Stimulated activated naive CD4-positive, alpha-beta T cell treated with Interleukin-2 at 50 U/mL for 16 hours (primary cell): ENCODE data around the gene RECQL5.
"Not testable (repeated sequence)": the region's sequence is repeated elsewhere in the genome, so short reads cannot be mapped to it uniquely, and the experiment has no call there.

Experiments
- DNase-seq: peaks from one replicate; lab custom pipeline; 2025; lab: John Stamatoyannopoulos, UW

Gene RECQL5

GRCh38 chr17:75647921-75648320, 19.0 kb downstream of the RECQL5 start:
- DNase-seq: no peak

- no peak for DNase-seq
Observed at GRCh38 chr17:75647061-75647460, 19.9 kb downstream of the RECQL5 start.

GRCh38 chr17:75646638-75646992, 20.3 kb downstream of the RECQL5 start:
- no peak for DNase-seq

- no peak for DNase-seq
Observed at GRCh38 chr17:75645889-75646637, 20.9 kb downstream of the RECQL5 start.

- no peak for DNase-seq
Observed at GRCh38 chr17:75645501-75645888, 21.5 kb downstream of the RECQL5 start.

GRCh38 chr17:75643643-75644017, 23.3 kb downstream of the RECQL5 start:
- no peak for DNase-seq

GRCh38 chr17:75642784-75643642, 23.9 kb downstream of the RECQL5 start:
- DNase-seq: no peak

GRCh38 chr17:75642182-75642783, 24.7 kb downstream of the RECQL5 start:
- no peak for DNase-seq

GRCh38 chr17:75641343-75641742, 25.6 kb downstream of the RECQL5 start:
- no peak for DNase-seq

- DNase-seq: no peak
Observed at GRCh38 chr17:75640556-75641119, 26.3 kb downstream of the RECQL5 start.

GRCh38 chr17:75639771-75640555, 27.0 kb downstream of the RECQL5 start:
- no peak for DNase-seq

GRCh38 chr17:75639327-75639726, 27.6 kb downstream of the RECQL5 start:
- DNase-seq: no peak

- DNase-seq: no peak
Observed at GRCh38 chr17:75638893-75639292, 28.1 kb downstream of the RECQL5 start.

- not testable (repeated sequence) for DNase-seq
Observed at GRCh38 chr17:75638039-75638438, 28.9 kb downstream of the RECQL5 start.

- DNase-seq: no peak
Observed at GRCh38 chr17:75637551-75637950, 29.4 kb downstream of the RECQL5 start.

GRCh38 chr17:75637143-75637538, 29.8 kb downstream of the RECQL5 start:
- no peak for DNase-seq

- DNase-seq: no peak
Observed at GRCh38 chr17:75636381-75637142, 30.4 kb downstream of the RECQL5 start.

- DNase-seq: no peak
Observed at GRCh38 chr17:75635610-75636202, 31.2 kb downstream of the RECQL5 start.

GRCh38 chr17:75634754-75635609, 32.0 kb downstream of the RECQL5 start:
- DNase-seq: no peak

- DNase-seq: no peak
Observed at GRCh38 chr17:75634376-75634740, 32.6 kb downstream of the RECQL5 start.
